GM15510 (cell line): ENCODE results near the gene EVA1B.

Experiments used
- POLR2A ChIP-seq: IDR thresholded peaks from 3 replicates; pipeline ENCODE4 v1.6.1; 2011; ENCODE audit warnings: borderline replicate concordance; ENCODE audit not compliant: insufficient read length; ENCODE audit errors: extremely low read depth

EVA1B gene

GRCh38 chr1:36323636-36324352 lies at the start of gene EVA1B:
Gene EVA1B (minus strand): TSS chr1:36323645. CDS start chr1:36323037, 608 bp downstream.
- peak; percentile 8 for TF ChIP-seq POLR2A

GRCh38 chr1:36372617-36373016 lies 49.2 kb upstream of the EVA1B start:
- TF ChIP-seq POLR2A = no peak

DNA sequence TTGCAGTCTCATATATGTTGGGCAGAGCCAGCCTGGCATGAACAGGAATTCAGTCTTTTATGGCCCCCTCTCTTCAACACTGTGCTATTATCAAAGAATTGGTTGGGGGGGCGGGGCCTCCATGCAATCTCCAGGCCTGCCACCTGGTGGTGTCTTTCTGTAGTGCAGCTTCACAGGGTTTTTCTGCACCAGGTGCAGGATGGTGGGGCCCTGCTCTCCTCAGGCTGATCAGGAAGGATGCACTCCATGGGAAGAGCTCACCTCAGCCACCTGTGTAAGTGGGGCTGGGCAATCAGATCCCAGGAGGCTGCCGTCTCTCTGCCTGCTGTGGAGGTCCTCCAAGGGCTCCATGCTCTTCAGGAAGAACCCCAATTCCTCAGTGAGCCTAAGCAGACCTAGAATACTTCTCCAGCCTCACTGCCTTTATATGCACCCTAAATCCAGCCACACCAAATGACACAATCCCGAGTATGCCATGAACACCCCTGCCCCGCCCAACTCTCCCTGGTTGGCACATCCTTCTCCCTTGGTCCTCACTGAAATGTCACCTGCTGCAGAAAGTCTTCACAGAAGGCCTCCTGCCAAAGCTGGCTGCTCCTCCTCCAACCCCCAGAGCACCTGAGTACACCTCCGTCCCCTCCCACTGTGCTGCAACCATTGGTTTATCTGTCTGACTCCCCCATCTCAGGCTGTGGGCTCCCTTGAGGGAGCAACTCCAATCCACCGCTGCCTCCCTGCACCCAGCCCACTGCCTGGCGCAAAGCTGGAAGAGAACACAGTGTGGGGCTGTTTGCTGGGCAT lies 45.8 kb upstream of the EVA1B start:
- TF ChIP-seq POLR2A = no peak

DNA sequence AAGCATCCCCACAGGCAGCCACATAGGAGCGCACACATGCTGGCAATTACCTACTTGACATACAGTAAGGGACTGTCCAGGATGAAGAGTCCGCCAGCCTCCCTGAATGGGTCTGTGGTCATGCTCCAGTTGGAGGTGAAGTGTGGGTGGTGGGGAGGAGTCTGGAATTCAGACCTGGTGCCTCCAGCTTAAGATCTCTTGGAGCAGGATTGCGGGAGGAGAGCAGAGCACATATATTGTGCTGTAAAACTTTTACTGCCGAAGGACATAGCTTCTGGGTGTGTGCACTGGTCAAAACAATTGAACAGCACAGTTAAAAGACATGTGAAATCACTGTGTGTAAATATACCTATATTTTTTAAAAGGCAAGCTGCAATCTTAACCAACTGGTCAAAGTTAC lies 44.4 kb upstream of the EVA1B start:
- TF ChIP-seq POLR2A = no peak

DNA sequence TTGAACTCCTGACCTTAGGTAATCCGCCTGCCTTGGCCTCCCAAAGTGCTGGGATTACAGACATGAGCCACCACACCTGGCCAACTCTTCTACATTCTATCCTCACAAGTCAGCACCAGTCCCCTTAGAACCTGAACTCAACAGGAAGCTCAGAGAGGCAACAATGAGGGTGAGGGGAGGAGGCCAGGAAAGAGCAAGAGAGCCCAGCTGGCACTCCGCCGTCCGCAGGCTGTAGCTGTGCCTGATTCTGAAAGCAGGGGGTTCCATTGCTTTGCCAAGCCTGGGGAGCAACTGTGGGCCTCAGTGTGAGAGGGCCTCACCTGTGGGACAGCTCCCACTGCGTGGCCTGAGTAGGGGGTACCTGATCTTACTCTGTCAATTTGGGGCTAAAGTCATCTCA lies 43.6 kb upstream of the EVA1B start:
- no peak for TF ChIP-seq POLR2A

GRCh38 chr1:36366091-36366661 lies 42.7 kb upstream of the EVA1B start:
- no peak for TF ChIP-seq POLR2A

GRCh38 chr1:36365381-36365780 lies 41.9 kb upstream of the EVA1B start:
- TF ChIP-seq POLR2A = no peak

DNA sequence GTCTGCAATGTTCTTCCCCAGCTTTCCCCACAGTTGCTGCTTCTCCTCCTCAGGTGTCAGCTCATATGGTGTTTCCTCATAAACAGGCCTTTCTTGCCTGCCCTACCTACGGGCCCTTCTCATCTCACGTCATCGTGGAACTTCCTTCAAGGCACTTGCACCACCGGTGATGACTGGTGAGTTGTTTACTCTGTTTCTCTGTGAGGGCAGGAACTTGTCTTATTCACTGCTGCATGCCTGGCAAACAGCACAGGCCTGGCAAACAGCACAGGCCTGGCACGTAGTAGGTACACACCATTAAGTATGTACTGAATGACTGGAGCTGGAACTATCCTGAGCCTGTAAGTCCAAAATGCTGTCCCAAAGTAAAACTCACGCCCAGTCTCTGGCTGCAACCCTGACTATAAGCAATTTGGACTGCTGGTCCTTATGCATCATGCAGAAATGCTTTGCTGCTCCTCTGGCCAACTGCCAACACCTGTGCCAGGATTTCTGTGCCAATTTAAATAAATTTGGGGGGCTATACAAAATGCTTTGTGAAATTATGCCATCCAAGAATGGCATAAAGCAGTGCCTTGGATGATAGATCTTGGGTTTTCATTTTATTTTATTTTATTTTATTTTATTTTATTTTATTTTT lies 36.6 kb upstream of the EVA1B start:
- TF ChIP-seq POLR2A = no peak

DNA sequence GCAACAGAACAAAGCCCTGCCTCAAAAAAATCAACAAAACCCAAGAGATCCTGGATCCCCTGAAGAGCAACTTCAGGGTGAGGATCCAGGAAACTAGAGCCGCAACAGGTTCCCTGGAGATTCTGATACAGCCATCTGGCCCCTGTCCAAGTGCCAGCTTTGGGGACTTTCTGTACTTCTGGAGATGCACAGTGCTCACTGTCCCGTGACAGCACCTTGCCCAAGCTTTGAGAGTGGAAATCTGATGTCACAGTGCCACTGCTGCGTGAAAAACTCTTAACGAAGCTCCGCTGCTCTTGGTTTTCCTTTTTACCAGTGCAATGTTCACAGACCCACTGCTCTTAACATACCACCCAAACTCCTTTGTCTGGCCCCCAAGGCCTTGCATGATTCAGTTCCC lies 35.9 kb upstream of the EVA1B start:
- TF ChIP-seq POLR2A = no peak

- no peak for TF ChIP-seq POLR2A
Observed at GRCh38 chr1:36358514-36359084, 35.2 kb upstream of the EVA1B start.

- no peak for TF ChIP-seq POLR2A
Observed at GRCh38 chr1:36355811-36356210, 32.4 kb upstream of the EVA1B start.

- TF ChIP-seq POLR2A = no peak
Observed at GRCh38 chr1:36354486-36354885, 31.0 kb upstream of the EVA1B start.

DNA sequence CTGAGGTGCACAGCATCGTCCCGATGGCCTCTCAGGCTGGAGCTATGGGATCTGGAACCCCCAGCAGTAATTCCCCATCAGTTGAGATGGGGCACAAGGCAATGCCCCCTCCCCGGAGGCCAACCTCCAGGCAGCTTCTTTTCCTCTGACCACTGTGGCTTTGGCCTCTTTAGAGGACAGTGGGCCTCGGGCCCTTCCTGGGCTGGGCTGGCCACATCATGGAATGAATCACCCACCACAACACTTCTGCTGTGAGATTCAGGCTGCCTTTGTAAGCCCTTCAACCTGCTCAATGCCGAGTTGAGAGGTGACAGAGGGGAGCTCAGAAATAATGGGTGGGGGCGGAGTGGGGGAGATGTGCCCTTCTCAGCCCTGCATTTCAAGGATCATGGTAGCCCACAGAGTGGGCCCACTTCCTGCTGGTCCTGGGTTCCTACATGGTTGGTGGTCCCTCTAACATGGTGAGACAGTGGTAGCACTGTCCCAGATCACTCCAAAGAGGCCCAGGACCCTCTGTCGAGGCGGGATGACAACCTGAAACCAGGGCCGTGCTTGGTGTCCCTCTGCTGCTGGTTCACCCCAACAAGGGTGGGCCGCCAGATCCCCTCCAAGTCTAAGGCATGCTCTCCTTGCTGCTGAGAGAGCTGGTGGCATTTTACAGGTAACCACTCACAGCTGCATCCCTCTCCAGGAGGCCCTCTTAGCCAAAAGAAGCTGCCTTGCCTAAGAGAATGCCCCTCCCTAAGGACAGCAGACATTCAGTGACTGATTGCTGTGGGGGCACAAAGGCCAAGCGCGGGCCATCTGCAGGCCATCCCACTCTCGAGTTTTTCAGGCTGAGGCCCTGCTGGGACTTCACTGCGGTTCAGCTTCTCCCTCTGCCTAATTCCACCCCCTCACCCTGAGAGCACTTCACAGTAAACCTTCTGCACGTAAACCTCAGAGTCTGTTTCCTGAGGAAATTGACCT lies 29.7 kb upstream of the EVA1B start:
- TF ChIP-seq POLR2A = no peak
